Endothelial cell of umbilical vein (primary cell): Measurements from ENCODE around the gene COL5A3. TPM values are rescaled to one million over a fixed set of nuclear protein-coding genes. Genes with fewer than 3 reads are reported as not detected.

Experiments
- BruUV-seq: library from RNA; stranded (reverse); fragments of 400-500 nt; replicated peaks from 2 replicates; lab custom pipeline; 2021; lab: Mats Ljungman, UMichigan
- CTCF ChIA-PET: fragments of 300-600, 350-600 bp; sonication (Branson Sonifier 250); formaldehyde crosslinking; loops from one replicate; lab custom pipeline; 2021; ENCODE audit warnings: antibody characterized with exemption, inconsistent platforms; lab: Charles Lee
- POLR2A ChIA-PET: fragments of 300-600, 350-600 bp; sonication (Branson Sonifier 250); formaldehyde crosslinking; loops from one replicate; lab custom pipeline; 2021; ENCODE audit warnings: antibody characterized with exemption, inconsistent platforms; lab: Charles Lee
- DNase-seq: peaks from one replicate; pipeline ENCODE4 v3.0.0-alpha.2; 2011; ENCODE audit warnings: low read depth, low spot score
- FAIRE-seq: peaks from 2 replicates; lab custom pipeline; 2011; peaks lifted over from hg19 to GRCh38; lab: Jason Lieb, UNC
- H2AFZ ChIP-seq: 2 replicates; pipeline ENCODE4 v1.6.0; 2012; ENCODE audit warnings: low read depth, low read length, control low read depth, inconsistent platforms
- H3K27ac ChIP-seq: 2 replicates; pipeline ENCODE4 v1.5.1; 2011; ENCODE audit warnings: low read depth, mild to moderate bottlenecking, control low read depth, low read length, moderate library complexity; ENCODE audit not compliant: insufficient read depth
- H3K27me3 ChIP-seq, 2 experiments: 2 replicates each; pipeline versions ENCODE4 v1.6.0 to v1.6.1; 2011; ENCODE audit warnings: low read length in 2 of 2, mixed read lengths in 1 of 2; ENCODE audit not compliant: control insufficient read depth in 2 of 2, insufficient read depth in 2 of 2
- H3K36me3 ChIP-seq, 2 experiments: 2 replicates in 1 of 2; 3 replicates in 1 of 2; pipeline ENCODE4 v1.5.1; 2011; ENCODE audit warnings: low read length in 2 of 2, mild to moderate bottlenecking in 1 of 2, moderate library complexity in 1 of 2; ENCODE audit not compliant: control insufficient read depth in 2 of 2, insufficient read depth in 2 of 2; ENCODE audit errors: extremely low read depth in 1 of 2
- H3K4me1 ChIP-seq: 3 replicates; pipeline ENCODE4 v1.5.1; 2011; ENCODE audit warnings: mild to moderate bottlenecking, low read length; ENCODE audit not compliant: control insufficient read depth, insufficient read depth; ENCODE audit errors: extremely low read depth
- H3K4me2 ChIP-seq: 2 replicates; pipeline ENCODE4 v1.6.1; 2011; ENCODE audit warnings: low read length, control low read depth, mixed read lengths; ENCODE audit not compliant: insufficient read depth
- H3K4me3 ChIP-seq, 3 experiments: fragments of 200-600 bp in 1 of 3; sonication (generic), shearing (Covaris generic) in 1 of 3; replicated peaks in 1 of 3; 2 replicates each; pipeline ENCODE4 v1.5.1; 2011 to 2016; ENCODE audit warnings: control low read depth in 3 of 3, low read length in 3 of 3, mild to moderate bottlenecking in 2 of 3, inconsistent platforms in 1 of 3, low read depth in 1 of 3, moderate library complexity in 1 of 3; ENCODE audit not compliant: insufficient read depth in 1 of 3
- H3K79me2 ChIP-seq: 2 replicates; pipeline ENCODE4 v1.6.0; 2012; ENCODE audit warnings: low read length, inconsistent platforms; ENCODE audit not compliant: control insufficient read depth, insufficient read depth
- H3K9ac ChIP-seq: replicated peaks from 2 replicates; pipeline ENCODE3; 2011; ENCODE audit warnings: low read length, control low read depth; ENCODE audit not compliant: insufficient read depth; ENCODE audit errors: extremely low read depth
- H3K9me1 ChIP-seq: replicated peaks from 3 replicates; pipeline ENCODE4 v1.6.0; 2011; ENCODE audit warnings: mild to moderate bottlenecking, low read length; ENCODE audit not compliant: control insufficient read depth, insufficient read depth; ENCODE audit errors: extremely low read depth
- H3K9me3 ChIP-seq: replicated peaks from 2 replicates; pipeline ENCODE4 v1.5.1; 2012; ENCODE audit warnings: low read length, inconsistent platforms; ENCODE audit not compliant: control insufficient read depth, insufficient read depth
- H4K20me1 ChIP-seq: replicated peaks from 2 replicates; pipeline ENCODE3; 2011; ENCODE audit warnings: mild to moderate bottlenecking, low read length; ENCODE audit not compliant: control insufficient read depth, insufficient read depth; ENCODE audit errors: extremely low read depth
- EZH2 ChIP-seq: IDR thresholded peaks from 2 replicates; pipeline ENCODE4 v1.6.1; 2012; ENCODE audit warnings: borderline replicate concordance, low read depth, mild to moderate bottlenecking, moderate library complexity, low read length, inconsistent platforms; ENCODE audit not compliant: severe bottlenecking
- FOS ChIP-seq: IDR thresholded peaks from 2 replicates; pipeline ENCODE4 v1.6.1; 2011; ENCODE audit warnings: mild to moderate bottlenecking, low read length, moderate library complexity, borderline replicate concordance; ENCODE audit not compliant: insufficient read depth
- GATA2 ChIP-seq: IDR thresholded peaks from 2 replicates; pipeline ENCODE4 v1.7.0; 2011; ENCODE audit warnings: low read depth, mild to moderate bottlenecking, moderate library complexity, mixed read lengths, low read length; ENCODE audit not compliant: insufficient read length, insufficient read depth
- JUN ChIP-seq: IDR thresholded peaks from 2 replicates; pipeline ENCODE4 v1.6.1; 2011; ENCODE audit warnings: borderline replicate concordance, low read depth; ENCODE audit not compliant: insufficient read length, insufficient read depth
- MYC ChIP-seq: IDR thresholded peaks from one replicate; pipeline ENCODE4 v1.6.1; 2011; ENCODE audit warnings: mild to moderate bottlenecking, low read depth, low read length
- POLR2A ChIP-seq: IDR thresholded peaks from 2 replicates; pipeline ENCODE4 v1.6.1; 2012; ENCODE audit warnings: low read depth, mild to moderate bottlenecking, control low read depth, low read length
- POLR2AphosphoS5 ChIP-seq: IDR thresholded peaks from 2 replicates; pipeline ENCODE4 v1.6.1; 2012; ENCODE audit warnings: low read depth, mild to moderate bottlenecking, control low read depth, low read length, moderate library complexity; ENCODE audit not compliant: insufficient read depth
- dilution Hi-C: fragments of 300-500 bp; cut with MboI; formaldehyde crosslinking; loops from one replicate; pipeline ENCODE4 v1.15.0; 2019; ENCODE audit warnings: low sequenced_read_pairs; ENCODE audit not compliant: extremely low pct_ligation_motif_present
- intact Hi-C: fragments of 100-400 bp; cut with micrococcal nuclease; formaldehyde crosslinking; loops from one replicate; pipeline ENCODE4 v1.10.0; 2022
- polyA plus RNA-seq, 4 experiments: library from polyadenylated mRNA; depleted of rRNA in 3 of 4; stranded (reverse) in 3 of 4; unstranded in 1 of 4; fragments of >200 nt; gene quantifications; 2 replicates each; pipeline versions ENCODE4 v1.2.1 to v1.2.3, GENCODE V29; 2011 to 2012; ENCODE audit warnings: missing spikeins in 1 of 4
- total RNA-seq: library from RNA; stranded (reverse); gene quantifications from 2 replicates; pipeline ENCODE4 v1.2.3, GENCODE V29; 2021
- TF ChIP-seq, protein P1 (sequence below): IDR thresholded peaks from 2 replicates; pipeline ENCODE4 v1.6.1; 2011; ENCODE audit not compliant: insufficient read depth, insufficient read length
- TF ChIP-seq, protein P2 (sequence below), 2 donors: IDR thresholded peaks; 1 replicate in 1 of 2; 2 replicates in 1 of 2; pipeline ENCODE4 v1.5.1; 2011; ENCODE audit warnings: low read length in 2 of 2, mild to moderate bottlenecking in 2 of 2, moderate library complexity in 2 of 2, control low read depth in 1 of 2, inconsistent platforms in 1 of 2, low read depth in 1 of 2; ENCODE audit not compliant: insufficient read depth in 1 of 2; ENCODE audit errors: extremely low read depth in 1 of 2

COL5A3 gene
- total and polyA plus RNA-seq, 2 donors (not counting 3 experiments of a cell fraction or from before 2014, with no cell fraction given): not detected

DNA sequence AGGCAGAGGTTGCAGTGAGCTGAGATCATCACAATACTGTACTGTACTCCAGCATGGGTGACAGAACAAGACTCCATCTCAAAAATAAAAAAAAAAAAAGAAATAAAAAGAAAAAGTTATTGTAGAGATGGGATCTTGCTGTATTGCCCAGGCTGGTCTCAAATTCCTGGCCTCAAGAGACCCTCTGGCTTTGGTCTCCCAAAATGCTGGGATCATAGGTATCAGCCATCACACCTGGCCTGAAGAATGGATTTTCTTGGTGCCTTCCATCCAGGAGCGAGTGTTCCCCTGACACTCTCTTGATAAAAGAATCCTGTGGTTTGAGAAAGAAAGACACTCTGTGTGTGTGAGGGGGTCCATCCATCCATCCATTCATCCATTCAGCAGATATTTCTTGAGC is 78.7 kb downstream of the COL5A3 start:
- CTCF ChIA-PET: interaction anchor here (0.7 to 7.6 kb wide), 15 partner anchors 10 to 457 kb away, joined by 3 to 191 read pairs (median 6); partner anchors contain the start of gene MRPL4
- Histone ChIP-seq H3K36me3 (no peaks in the 10 kb centered on the region), H3K4me1 (no peaks in the 10 kb centered on the region), H3K27me3 (peaks cover 14 to 16% of the 10 kb centered on the region in 2 experiments), H3K4me3 (no peak overlapping the region), H3K4me2 (no peak overlapping the region), H3K79me2 (no peaks in the 10 kb centered on the region), H3K9ac (no peak overlapping the region), H3K9me3 (no peaks in the 10 kb centered on the region), H4K20me1 (no peaks in the 10 kb centered on the region), H2AFZ (no peak overlapping the region), H3K27ac (no peak overlapping the region), H3K9me1 (no peaks in the 10 kb centered on the region)
- FAIRE-seq (no peak), DNase-seq (no peak)
- intact Hi-C loops (loop anchor here (2.0 to 5.0 kb wide), 3 partner anchors 165 to 456 kb away; no protein-coding TSS in a partner anchor), dilution Hi-C loops (no loop called here)
- POLR2A ChIA-PET: interaction anchor here (0.7 kb wide), 1 partner anchor 184 kb away, joined by 3 read pairs; no protein-coding TSS in a partner anchor
- no TSS peak for BruUV-seq
- TF ChIP-seq EZH2 (no peak), POLR2A (no peak), MYC (no peak), FOS (no peak), JUN (no peak)
- TF ChIP-seq, protein P1, sequence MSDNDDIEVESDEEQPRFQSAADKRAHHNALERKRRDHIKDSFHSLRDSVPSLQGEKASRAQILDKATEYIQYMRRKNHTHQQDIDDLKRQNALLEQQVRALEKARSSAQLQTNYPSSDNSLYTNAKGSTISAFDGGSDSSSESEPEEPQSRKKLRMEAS: no peak

DNA sequence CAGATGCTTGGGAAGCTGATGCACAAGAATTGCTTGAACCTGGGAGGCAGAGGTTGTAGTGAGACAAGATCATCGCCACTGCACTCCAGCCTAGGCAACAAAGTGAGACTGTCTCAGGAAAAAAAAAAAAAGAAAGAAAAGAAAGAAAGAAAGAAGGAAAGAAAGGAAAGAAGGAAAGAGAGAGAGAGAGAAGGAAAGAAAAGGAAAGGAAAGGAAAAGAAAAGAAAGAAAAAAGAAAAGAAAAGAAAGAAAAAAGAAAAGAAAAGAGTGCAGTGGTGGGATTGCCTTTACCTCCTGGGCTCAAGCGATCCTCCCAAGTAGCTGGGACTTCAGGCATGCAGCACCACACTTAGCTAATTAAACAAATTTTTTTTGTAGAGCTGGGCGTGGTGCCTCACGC is 86.9 kb downstream of the COL5A3 start:
- Histone ChIP-seq H4K20me1 (no peaks in the 10 kb centered on the region), H3K9me1 (no peaks in the 10 kb centered on the region), H3K36me3 (no peaks in the 10 kb centered on the region), H2AFZ (no peak overlapping the region), H3K4me2 (no peak overlapping the region), H3K27ac (no peak overlapping the region), H3K4me1 (no peaks in the 10 kb centered on the region), H3K9me3 (no peaks in the 10 kb centered on the region), H3K4me3 (no peak overlapping the region), H3K9ac (no peak overlapping the region), H3K79me2 (no peaks in the 10 kb centered on the region), H3K27me3 (no peaks in the 10 kb centered on the region)
- TF ChIP-seq POLR2AphosphoS5 (no peak), GATA2 (no peak), EZH2 (no peak), MYC (no peak), FOS (no peak), POLR2A (no peak)
- TF ChIP-seq, protein P1: no peak
- TF ChIP-seq, protein P2, sequence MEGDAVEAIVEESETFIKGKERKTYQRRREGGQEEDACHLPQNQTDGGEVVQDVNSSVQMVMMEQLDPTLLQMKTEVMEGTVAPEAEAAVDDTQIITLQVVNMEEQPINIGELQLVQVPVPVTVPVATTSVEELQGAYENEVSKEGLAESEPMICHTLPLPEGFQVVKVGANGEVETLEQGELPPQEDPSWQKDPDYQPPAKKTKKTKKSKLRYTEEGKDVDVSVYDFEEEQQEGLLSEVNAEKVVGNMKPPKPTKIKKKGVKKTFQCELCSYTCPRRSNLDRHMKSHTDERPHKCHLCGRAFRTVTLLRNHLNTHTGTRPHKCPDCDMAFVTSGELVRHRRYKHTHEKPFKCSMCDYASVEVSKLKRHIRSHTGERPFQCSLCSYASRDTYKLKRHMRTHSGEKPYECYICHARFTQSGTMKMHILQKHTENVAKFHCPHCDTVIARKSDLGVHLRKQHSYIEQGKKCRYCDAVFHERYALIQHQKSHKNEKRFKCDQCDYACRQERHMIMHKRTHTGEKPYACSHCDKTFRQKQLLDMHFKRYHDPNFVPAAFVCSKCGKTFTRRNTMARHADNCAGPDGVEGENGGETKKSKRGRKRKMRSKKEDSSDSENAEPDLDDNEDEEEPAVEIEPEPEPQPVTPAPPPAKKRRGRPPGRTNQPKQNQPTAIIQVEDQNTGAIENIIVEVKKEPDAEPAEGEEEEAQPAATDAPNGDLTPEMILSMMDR (IDR thresholded peaks at IDR 0.05; ENCODE audit: extremely low read depth in 1 of 2, insufficient read depth in 1 of 2, low read depth in 1 of 2, low read length in 2 of 2): no peak
- CTCF ChIA-PET: no interaction called here
- no TSS peak for BruUV-seq
- no peak for FAIRE-seq
- POLR2A ChIA-PET: no interaction called here
- dilution Hi-C loops (no loop called here), intact Hi-C loops (no loop called here)
- DNase-seq: no peak
